Right lobe of liver (tissue), 6 donors: ENCODE data around the gene GNG14. TPM values are rescaled to one million over a fixed set of nuclear protein-coding genes. Genes with fewer than 3 reads are reported as not detected.
"Not testable (repeated sequence)": the region's sequence is repeated elsewhere in the genome, so short reads cannot be mapped to it uniquely, and the experiment has no call there.

Experiments used
- ATAC-seq, 4 donors: fragments of 200-7000 bp; cut with Tn5 transposase; one replicate each; pipeline ENCODE4 v1.9.1; 2020; ENCODE audit warnings: mild to moderate bottlenecking in 4 of 4, moderate library complexity in 4 of 4
- DNase-seq, 3 donors: peaks; one replicate each; pipeline ENCODE4 v3.0.0-alpha.2; 2020
- H3K27ac ChIP-seq, 3 donors: fragments of 200-600 bp; one replicate each; pipeline ENCODE4 v1.8.0; 2022
- H3K27me3 ChIP-seq, 2 donors: fragments of 200-600 bp; one replicate each; pipeline ENCODE4 v1.8.0; 2022
- H3K36me3 ChIP-seq, 4 donors: fragments of 200-600 bp; sonication (generic) in 1 of 4; one replicate each; pipeline versions ENCODE4 v1.5.1 to v1.8.0; 2017 to 2022; ENCODE audit warnings: control low read depth in 1 of 4
- H3K4me1 ChIP-seq, 4 donors: fragments of 200-600 bp; sonication (generic) in 1 of 4; one replicate each; pipeline versions ENCODE4 v1.5.1 to v1.8.0; 2017 to 2022; ENCODE audit warnings: control low read depth in 1 of 4
- H3K4me3 ChIP-seq, 3 donors: fragments of 200-600 bp; one replicate each; pipeline ENCODE4 v1.8.0; 2022
- H3K9me3 ChIP-seq, 4 donors: fragments of 200-600 bp; sonication (generic) in 1 of 4; one replicate each; pipeline versions ENCODE4 v1.5.1 to v1.8.0; 2017 to 2022; ENCODE audit warnings: control low read depth in 1 of 4
- CTCF ChIP-seq, 4 donors: fragments of 200-600 bp in 3 of 4; fragments of 450-650 bp in 1 of 4; IDR thresholded peaks; one replicate each; pipeline versions ENCODE4 v1.5.1 to v1.8.0; 2016 to 2022; ENCODE audit warnings: antibody characterized with exemption in 4 of 4, mild to moderate bottlenecking in 2 of 4
- POLR2A ChIP-seq: fragments of 450-650 bp; IDR thresholded peaks from one replicate; pipeline ENCODE4 v1.6.1; 2017; ENCODE audit warnings: antibody characterized with exemption, mild to moderate bottlenecking
- WGBS: methylation state at CpG from one replicate; pipeline ENCODE4 v1.1.6; 2018; ENCODE audit warnings: low coverage, low lambda C conversion rate; ENCODE audit not compliant: insufficient coverage; ENCODE audit errors: missing lambda C conversion rate; 5-methylcytosine and 5-hydroxymethylcytosine counted together
- intact Hi-C, 2 donors: fragments of 100-400 bp; cut with DNase I; formaldehyde crosslinking; loops; one replicate each; pipeline versions ENCODE4 v1.11.2 to v1.14.1; 2022
- total RNA-seq, 6 experiments: library from RNA; depleted of rRNA in 2 of 6; stranded (reverse); fragments of >200 nt in 2 of 6; fragmentation: NEBNext Ultra II Directional in 3 of 6; extraction: Animal tissue kit (Norgen Biotek cat#: 25700) in 3 of 6; gene quantifications; one replicate each; pipeline versions ENCODE4 v1.1.0 to v1.2.4, GENCODE V29; 2016 to 2023
- donor health status: DM: no; HTN: yes; CAD: no.
- donor health status: DM: no; HTN: no; CAD: no.
- donor health status: DM: no; HTN: no; CAD: no.
- donor health status: DM: no; HTN: yes; CAD: no.
- donor health status: DM: no; HTN: yes; CAD: no.

GNG14 gene
- total RNA-seq, 6 experiments from 2014 or later = not detected

DNA sequence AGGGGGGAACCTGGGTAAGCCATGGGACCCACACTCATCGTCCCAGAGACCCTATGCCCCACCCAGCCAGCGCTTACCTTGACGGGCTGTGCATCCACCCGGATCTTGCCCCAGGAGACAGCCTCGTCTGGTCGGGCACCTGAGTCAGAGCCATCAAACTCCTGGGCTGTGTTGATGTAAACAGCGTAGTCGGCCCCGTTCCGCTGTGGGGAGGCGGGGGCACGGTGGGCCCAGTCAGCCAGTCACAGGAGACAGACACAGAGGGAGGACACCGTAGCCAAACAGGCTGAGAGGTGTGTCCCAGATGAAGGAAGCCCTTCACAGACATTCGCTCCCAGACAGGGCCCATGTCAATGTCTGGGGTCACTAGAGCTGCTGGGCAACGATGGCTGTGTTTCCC is 11.9 kb upstream of the GNG14 start:
- Histone ChIP-seq H3K4me1 (peaks cover 0 to 19% (median 0%) of the 10 kb centered on the region in 4 donors), H3K27me3 (no peaks in the 10 kb centered on the region), H3K36me3 (peaks cover 0 to 66% (median 26%) of the 10 kb centered on the region in 4 donors), H3K9me3 (no peaks in the 10 kb centered on the region), H3K27ac (no peak overlapping the region), H3K4me3 (no peak overlapping the region)
- intact Hi-C loops = no loop called here
- DNase-seq (no peak), ATAC-seq (no peak)
- no CpG with 5 or more reads among the region's 15 CpGs for whole genome bisulfite sequencing
- no peak for TF ChIP-seq POLR2A
- TF ChIP-seq CTCF (IDR thresholded peaks at IDR 0.05) = no peak

DNA sequence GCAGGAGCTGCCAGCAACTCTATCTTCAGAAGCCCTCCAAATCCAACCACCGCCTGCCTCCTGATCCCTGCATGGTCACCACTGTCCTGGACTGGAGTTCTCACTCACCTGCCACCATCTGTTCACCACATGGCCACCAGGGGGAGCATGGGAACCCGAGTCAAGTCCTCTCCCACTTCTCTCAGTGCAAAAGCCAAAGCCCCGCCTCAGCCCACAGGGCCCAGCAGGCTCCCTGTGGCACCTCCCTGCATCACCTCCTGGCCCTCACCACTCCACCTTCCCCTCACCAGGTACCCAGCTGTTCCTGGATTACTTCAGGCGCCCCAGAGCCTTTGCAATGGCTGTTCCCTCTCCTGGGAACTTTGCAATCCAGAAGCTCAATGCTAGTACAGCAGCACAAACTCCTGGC is 11.4 kb upstream of the GNG14 start:
- intact Hi-C loops = no loop called here
- Histone ChIP-seq H3K36me3 (peaks cover 0 to 66% (median 26%) of the 10 kb centered on the region in 4 donors), H3K4me1 (peaks cover 0 to 19% (median 0%) of the 10 kb centered on the region in 4 donors), H3K4me3 (no peak overlapping the region), H3K9me3 (no peaks in the 10 kb centered on the region), H3K27me3 (no peaks in the 10 kb centered on the region), H3K27ac (no peak overlapping the region)
- ATAC-seq = peak; percentile 56 to 74 (median 68)
- WGBS = no CpG with 5 or more reads among the region's 4 CpGs
- peak; percentile 84 to 88 (median 85) for DNase-seq
- TF ChIP-seq CTCF (IDR thresholded peaks at IDR 0.05) (peak; percentile 78 to 86 (median 82)), POLR2A (no peak)

GRCh38 chr19:12676928-12677327 is 10.9 kb upstream of the GNG14 start:
- DNase-seq (no peak), ATAC-seq (no peak)
- Histone ChIP-seq H3K36me3 (peaks cover 0 to 66% (median 26%) of the 10 kb centered on the region in 4 donors), H3K4me3 (no peak overlapping the region), H3K27ac (no peak overlapping the region), H3K4me1 (peaks cover 0 to 19% (median 0%) of the 10 kb centered on the region in 4 donors), H3K9me3 (no peaks in the 10 kb centered on the region), H3K27me3 (no peaks in the 10 kb centered on the region)
- WGBS = 83% methylated on average over 1 of the region's 12 CpGs
- intact Hi-C loops = no loop called here
- no peak for TF ChIP-seq CTCF (IDR thresholded peaks at IDR 0.05)
- no peak for TF ChIP-seq POLR2A

GRCh38 chr19:12678039-12678438 is 9.8 kb upstream of the GNG14 start:
- Histone ChIP-seq H3K27ac (peak overlapping the region in 1 of 3 donors; percentile 7), H3K36me3 (peaks cover 0 to 61% (median 26%) of the 10 kb centered on the region in 4 donors), H3K4me1 (peaks cover 0 to 19% (median 0%) of the 10 kb centered on the region in 4 donors)
- intact Hi-C loops, H3K9me3 ChIP-seq, H3K4me3 ChIP-seq, H3K27me3 ChIP-seq: not testable (repeated sequence)
- 10% methylated on average over 4 of the region's 5 CpGs for WGBS
- ATAC-seq (peak in 3 of 4 donors; percentile 13 to 34 (median 17)), DNase-seq (peak in 2 of 3 donors; percentile 70 to 79)

DNA sequence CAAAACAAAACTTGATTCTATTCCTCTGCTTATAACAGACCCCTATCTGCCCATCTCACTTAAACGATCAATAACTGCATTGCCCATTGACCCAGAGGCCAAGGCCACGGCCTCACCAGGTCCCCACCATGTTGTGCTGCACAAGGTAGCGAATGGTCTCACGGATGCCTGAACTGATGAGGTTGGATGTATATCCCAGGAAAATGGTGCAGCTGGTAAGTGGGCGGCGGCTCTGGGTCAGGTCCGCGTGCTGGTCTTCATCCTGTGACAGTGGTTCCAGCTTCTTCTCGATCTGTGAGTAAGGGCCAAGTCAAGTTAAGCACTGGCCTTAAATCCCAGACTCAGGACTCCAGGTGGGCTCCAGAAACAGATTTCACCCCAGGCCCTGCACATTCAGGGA is 7.8 kb upstream of the GNG14 start:
- intact Hi-C loops = no loop called here
- Histone ChIP-seq H3K27me3 (no peaks in the 10 kb centered on the region), H3K4me1 (peaks cover 0 to 19% (median 0%) of the 10 kb centered on the region in 4 donors), H3K36me3 (peaks cover 0 to 42% (median 20%) of the 10 kb centered on the region in 4 donors), H3K27ac (no peak overlapping the region), H3K4me3 (no peak overlapping the region), H3K9me3 (no peaks in the 10 kb centered on the region)
- ATAC-seq (no peak), DNase-seq (no peak)
- WGBS = 78% methylated on average over 5 of the region's 9 CpGs
- TF ChIP-seq POLR2A (no peak), CTCF (IDR thresholded peaks at IDR 0.05) (no peak)
